Measurements from ENCODE around the gene AKAP6.

DNA sequence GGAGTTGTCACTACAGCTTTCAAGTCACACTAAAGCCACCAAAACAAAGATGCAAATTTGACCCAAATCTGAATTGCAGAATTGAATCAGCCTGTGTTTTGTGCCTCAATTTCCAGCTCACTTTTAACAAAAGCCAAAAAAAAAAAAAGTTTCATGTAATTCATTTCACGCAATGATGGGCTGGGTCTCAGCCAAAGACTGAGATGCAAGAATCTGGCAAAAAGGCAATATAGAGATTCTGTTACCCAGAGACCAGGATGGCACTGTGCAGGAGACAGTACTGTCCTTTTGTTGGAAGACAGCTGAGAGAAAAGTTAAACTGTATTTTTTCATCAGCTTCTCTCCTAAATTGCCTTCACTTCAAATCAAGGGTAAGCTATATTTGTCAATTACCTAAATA lies 403.9 kb downstream of the AKAP6 start:
- TF ChIP-seq, protein P1, sequence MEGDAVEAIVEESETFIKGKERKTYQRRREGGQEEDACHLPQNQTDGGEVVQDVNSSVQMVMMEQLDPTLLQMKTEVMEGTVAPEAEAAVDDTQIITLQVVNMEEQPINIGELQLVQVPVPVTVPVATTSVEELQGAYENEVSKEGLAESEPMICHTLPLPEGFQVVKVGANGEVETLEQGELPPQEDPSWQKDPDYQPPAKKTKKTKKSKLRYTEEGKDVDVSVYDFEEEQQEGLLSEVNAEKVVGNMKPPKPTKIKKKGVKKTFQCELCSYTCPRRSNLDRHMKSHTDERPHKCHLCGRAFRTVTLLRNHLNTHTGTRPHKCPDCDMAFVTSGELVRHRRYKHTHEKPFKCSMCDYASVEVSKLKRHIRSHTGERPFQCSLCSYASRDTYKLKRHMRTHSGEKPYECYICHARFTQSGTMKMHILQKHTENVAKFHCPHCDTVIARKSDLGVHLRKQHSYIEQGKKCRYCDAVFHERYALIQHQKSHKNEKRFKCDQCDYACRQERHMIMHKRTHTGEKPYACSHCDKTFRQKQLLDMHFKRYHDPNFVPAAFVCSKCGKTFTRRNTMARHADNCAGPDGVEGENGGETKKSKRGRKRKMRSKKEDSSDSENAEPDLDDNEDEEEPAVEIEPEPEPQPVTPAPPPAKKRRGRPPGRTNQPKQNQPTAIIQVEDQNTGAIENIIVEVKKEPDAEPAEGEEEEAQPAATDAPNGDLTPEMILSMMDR (IDR thresholded peaks at IDR 0.05) = no peak
- TF ChIP-seq POLR2AphosphoS5 (IDR thresholded peaks at IDR 0.05) (no peak), POLR2A (IDR thresholded peaks at IDR 0.05) (no peak)
